ENCODE data around the gene OR2H1.

The OR2H1 gene

GRCh38 chr6:29486577-29486976 lies 29.6 kb downstream of the OR2H1 start:
- no peak for DNase-seq

- no peak for DNase-seq
These were observed 30.2 kb downstream of the OR2H1 start for GRCh38 chr6:29487131-29487530.

- DNase-seq: no peak
These were observed 30.7 kb downstream of the OR2H1 start, which contains the start of gene MAS1L for GRCh38 chr6:29487660-29488059. MAS1L (minus strand) TSS chr6:29487956; CDS start chr6:29487902, 54 bp downstream.

- no peak for DNase-seq
These were observed 31.9 kb downstream of the OR2H1 start for GRCh38 chr6:29488874-29489273.

GRCh38 chr6:29489286-29489685 lies 32.3 kb downstream of the OR2H1 start:
- no peak for DNase-seq

GRCh38 chr6:29490055-29490454 lies 33.1 kb downstream of the OR2H1 start:
- no peak for DNase-seq

GRCh38 chr6:29490552-29490951 lies 33.6 kb downstream of the OR2H1 start:
- DNase-seq: no peak

GRCh38 chr6:29491574-29491973 lies 34.6 kb downstream of the OR2H1 start:
- DNase-seq: no peak

- DNase-seq: no peak
These were observed 36.3 kb downstream of the OR2H1 start for GRCh38 chr6:29493261-29493660.

GRCh38 chr6:29494131-29494530 lies 37.2 kb downstream of the OR2H1 start:
- DNase-seq: no peak

- DNase-seq: no peak
These were observed 38.6 kb downstream of the OR2H1 start for GRCh38 chr6:29495571-29495970.

GRCh38 chr6:29496961-29497360 lies 40.0 kb downstream of the OR2H1 start:
- DNase-seq: no peak

GRCh38 chr6:29499704-29500103 lies 42.7 kb downstream of the OR2H1 start:
- DNase-seq: no peak

- no peak for DNase-seq
These were observed 43.6 kb downstream of the OR2H1 start for GRCh38 chr6:29500594-29500993.

- DNase-seq: no peak
These were observed 44.2 kb downstream of the OR2H1 start for GRCh38 chr6:29501106-29501505.

- DNase-seq: no peak
These were observed 45.2 kb downstream of the OR2H1 start for GRCh38 chr6:29502181-29502580.

- DNase-seq: no peak
These were observed 45.6 kb downstream of the OR2H1 start for GRCh38 chr6:29502597-29502996.

GRCh38 chr6:29504961-29505360 lies 48.0 kb downstream of the OR2H1 start:
- DNase-seq: no peak

GRCh38 chr6:29505808-29506207 lies 48.9 kb downstream of the OR2H1 start:
- no peak for DNase-seq

GRCh38 chr6:29506446-29507067 lies 49.6 kb downstream of the OR2H1 start:
- DNase-seq: no peak

- no peak for DNase-seq
These were observed 50.4 kb downstream of the OR2H1 start for GRCh38 chr6:29507319-29507718.

- DNase-seq: no peak
These were observed 52.3 kb downstream of the OR2H1 start for GRCh38 chr6:29509239-29509638.

GRCh38 chr6:29509711-29510110 lies 52.8 kb downstream of the OR2H1 start:
- DNase-seq: no peak

- DNase-seq: no peak
These were observed 53.2 kb downstream of the OR2H1 start for GRCh38 chr6:29510202-29510601.

- DNase-seq: no peak
These were observed 53.9 kb downstream of the OR2H1 start for GRCh38 chr6:29510746-29511300.
